GM23248 (cell line): ENCODE measurements around the gene MRPL36. TPM values are rescaled to one million over a fixed set of nuclear protein-coding genes. Genes with fewer than 3 reads are reported as not detected.

Experiments
- DNase-seq: peaks from one replicate; pipeline ENCODE4 v3.0.0-alpha.2; 2015
- H2AFZ ChIP-seq: fragments of 200-600 bp; sonication (generic); 2 replicates; pipeline ENCODE4 v1.6.1; 2016; ENCODE audit warnings: antibody characterized with exemption
- H3F3A ChIP-seq: fragments of 200-600 bp; sonication (generic); 2 replicates; pipeline ENCODE4 v1.6.1; 2016; ENCODE audit warnings: mild to moderate bottlenecking, antibody characterized with exemption, mixed run types; ENCODE audit not compliant: insufficient read depth
- H3K27ac ChIP-seq: fragments of 200-600 bp; sonication (generic); 2 replicates; pipeline ENCODE4 v1.5.1; 2016; ENCODE audit warnings: mild to moderate bottlenecking
- H3K27me3 ChIP-seq: fragments of 200-600 bp; sonication (generic); replicated peaks from 2 replicates; pipeline ENCODE4 v1.6.1; 2016; ENCODE audit warnings: mild to moderate bottlenecking; ENCODE audit not compliant: insufficient read depth
- H3K36me3 ChIP-seq: fragments of 200-600 bp; sonication (generic); 2 replicates; pipeline ENCODE4 v1.6.1; 2016; ENCODE audit warnings: low read depth, mild to moderate bottlenecking
- H3K4me1 ChIP-seq: fragments of 200-600 bp; sonication (generic); 2 replicates; pipeline ENCODE4 v1.6.1; 2016; ENCODE audit warnings: mild to moderate bottlenecking; ENCODE audit not compliant: insufficient read depth
- H3K4me2 ChIP-seq: fragments of 200-600 bp; sonication (generic); one replicate; pipeline ENCODE4 v1.6.1; 2016; ENCODE audit warnings: mild to moderate bottlenecking; ENCODE audit not compliant: unreplicated experiment
- H3K4me3 ChIP-seq: fragments of 200-600 bp; sonication (generic); 2 replicates; pipeline ENCODE4 v1.5.1; 2016; ENCODE audit warnings: mild to moderate bottlenecking
- H3K79me2 ChIP-seq: fragments of 200-600 bp; sonication (generic); 2 replicates; pipeline ENCODE4 v1.6.1; 2016; ENCODE audit warnings: mild to moderate bottlenecking; ENCODE audit not compliant: insufficient read depth
- H3K9ac ChIP-seq: fragments of 200-600 bp; sonication (generic); 2 replicates; pipeline ENCODE4 v1.6.1; 2016; ENCODE audit warnings: mild to moderate bottlenecking
- H3K9me2 ChIP-seq: fragments of 200-600 bp; sonication (generic); 2 replicates; pipeline ENCODE4 v1.6.1; 2016; ENCODE audit warnings: mixed run types, mild to moderate bottlenecking, moderate library complexity; ENCODE audit not compliant: insufficient read depth
- H3K9me3 ChIP-seq: fragments of 200-600 bp; sonication (generic); one replicate; pipeline ENCODE4 v1.6.1; 2017; ENCODE audit warnings: low read depth
- H4K20me1 ChIP-seq: fragments of 200-600 bp; sonication (generic); 2 replicates; pipeline ENCODE4 v1.6.0; 2016; ENCODE audit not compliant: insufficient read depth
- EZH2 ChIP-seq: fragments of 200-600 bp; sonication (generic); IDR thresholded peaks from 2 replicates; pipeline ENCODE4 v1.6.1; 2018; ENCODE audit warnings: antibody characterized with exemption, mild to moderate bottlenecking; ENCODE audit not compliant: insufficient read depth, poor library complexity, severe bottlenecking
- EZH2phosphoT487 ChIP-seq: fragments of 200-600 bp; sonication (generic); IDR thresholded peaks from 2 replicates; pipeline ENCODE4 v1.6.1; 2018; ENCODE audit warnings: antibody characterized with exemption, moderate library complexity, mild to moderate bottlenecking, low read depth; ENCODE audit not compliant: insufficient read depth
- WGBS, 2 experiments: methylation state at CpG; one replicate each; pipeline ENCODE4 v1.1.6; 2015 to 2017; ENCODE audit warnings: low lambda C conversion rate in 2 of 2, low coverage in 1 of 2; ENCODE audit errors: missing lambda C conversion rate in 2 of 2; 5-methylcytosine and 5-hydroxymethylcytosine counted together
- in situ Hi-C: fragments of 300-500 bp; cut with MboI; formaldehyde crosslinking; loops from 2 replicates; pipeline ENCODE4 v1.15.0; 2020
- polyA plus RNA-seq: library from polyadenylated mRNA; unstranded; fragments of >200 nt; fragmentation: Nextera tagmentation; extraction: Ambion mirVana; gene quantifications from 2 replicates; pipeline ENCODE4 v1.2.1, GENCODE V29; 2016
- total RNA-seq: library from RNA; depleted of rRNA; stranded (reverse); fragments of >200 nt; shearing (Covaris generic); gene quantifications from 2 replicates; pipeline ENCODE4 v1.2.3, GENCODE V29; 2014

The MRPL36 gene
- total and polyA plus RNA-seq, 2 experiments from 2014 or later: 30.9 to 140 TPM

- Histone ChIP-seq H3K27me3 (no peaks in the 10 kb centered on the region), H3K4me2 (no peak overlapping the region), H3K9ac (no peak overlapping the region), H3K27ac (no peak overlapping the region), H3K9me3 (no peaks in the 10 kb centered on the region), H4K20me1 (no peaks in the 10 kb centered on the region), H3K79me2 (peaks cover 35% of the 10 kb centered on the region), H3K36me3 (peaks cover 6% of the 10 kb centered on the region), H3K4me1 (peaks cover 39% of the 10 kb centered on the region), H3F3A (peaks cover 45% of the 10 kb centered on the region), H3K4me3 (no peak overlapping the region), H2AFZ (no peak overlapping the region), H3K9me2 (no peaks in the 10 kb centered on the region)
- in situ Hi-C loops: no loop called here
- TF ChIP-seq EZH2phosphoT487: no peak
- WGBS, 2 experiments: 84 to 91% methylated on average over 21 of the region's 21 CpGs
- DNase-seq: no peak
Measured at GRCh38 chr5:1796371-1797102, 3.1 kb downstream of the MRPL36 start.

GRCh38 chr5:1795931-1796330, 3.7 kb downstream of the MRPL36 start:
- WGBS, 2 experiments: 62 to 77% methylated on average over 8 of the region's 8 CpGs
- H3K9me2 ChIP-seq: no peaks in the 10 kb centered on the region
- no peak for DNase-seq
- H2AFZ ChIP-seq: no peak overlapping the region
- peaks cover 6% of the 10 kb centered on the region for H3K36me3 ChIP-seq
- H3F3A ChIP-seq: peaks cover 50% of the 10 kb centered on the region
- H3K79me2 ChIP-seq: peaks cover 29% of the 10 kb centered on the region
- H3K4me2 ChIP-seq: no peak overlapping the region
- in situ Hi-C loops: no loop called here
- H4K20me1 ChIP-seq: no peaks in the 10 kb centered on the region
- H3K27me3 ChIP-seq: no peaks in the 10 kb centered on the region
- no peak overlapping the region for H3K9ac ChIP-seq
- peaks cover 42% of the 10 kb centered on the region for H3K4me1 ChIP-seq
- TF ChIP-seq EZH2phosphoT487 (no peak), EZH2 (no peak)
- no peak overlapping the region for H3K27ac ChIP-seq
- no peak overlapping the region for H3K4me3 ChIP-seq
- H3K9me3 ChIP-seq: no peaks in the 10 kb centered on the region

- no peaks in the 10 kb centered on the region for H4K20me1 ChIP-seq
- no peak for DNase-seq
- H3K4me1 ChIP-seq: peaks cover 46% of the 10 kb centered on the region
- H3K27me3 ChIP-seq: no peaks in the 10 kb centered on the region
- no peak overlapping the region for H3K4me2 ChIP-seq
- H3K9ac ChIP-seq: no peak overlapping the region
- H3K36me3 ChIP-seq: peaks cover 6% of the 10 kb centered on the region
- 76 to 81% methylated on average over 11 to 13 of the region's 13 CpGs for WGBS, 2 experiments
- no peak for TF ChIP-seq EZH2
- TF ChIP-seq EZH2phosphoT487: no peak
- H3K9me3 ChIP-seq: no peaks in the 10 kb centered on the region
- H3F3A ChIP-seq: peaks cover 50% of the 10 kb centered on the region
- no peak overlapping the region for H2AFZ ChIP-seq
- H3K79me2 ChIP-seq: peaks cover 25% of the 10 kb centered on the region
- no peak overlapping the region for H3K4me3 ChIP-seq
- H3K27ac ChIP-seq: no peak overlapping the region
- in situ Hi-C loops: no loop called here
- no peaks in the 10 kb centered on the region for H3K9me2 ChIP-seq
Measured at GRCh38 chr5:1795506-1795905, 4.1 kb downstream of the MRPL36 start.

- Histone ChIP-seq H3K9me2 (no peaks in the 10 kb centered on the region), H3K4me3 (no peak overlapping the region), H3K9me3 (no peaks in the 10 kb centered on the region), H3K36me3 (peaks cover 6% of the 10 kb centered on the region), H3F3A (peaks cover 50% of the 10 kb centered on the region), H3K27me3 (no peaks in the 10 kb centered on the region), H3K27ac (peak overlapping the region; percentile 67), H2AFZ (no peak overlapping the region), H3K4me1 (peaks cover 53% of the 10 kb centered on the region), H3K79me2 (peaks cover 25% of the 10 kb centered on the region), H3K4me2 (no peak overlapping the region), H4K20me1 (no peaks in the 10 kb centered on the region), H3K9ac (no peak overlapping the region)
- WGBS, 2 experiments: 89% methylated on average over 17 of the region's 17 CpGs
- in situ Hi-C loops: no loop called here
- DNase-seq: no peak
- TF ChIP-seq EZH2phosphoT487 (no peak), EZH2 (no peak)
Measured at GRCh38 chr5:1794901-1795290, 4.7 kb downstream of the MRPL36 start.
